Chondrocyte (in vitro differentiated cells): ENCODE results near the gene CD207. TPM values are rescaled to one million over a fixed set of nuclear protein-coding genes. Genes with fewer than 3 reads are reported as not detected.

Source experiments
- DNase-seq: peaks from one replicate; pipeline ENCODE4 v3.0.0; 2021; ENCODE audit warnings: mixed read lengths, low spot score
- H3K27ac Mint-ChIP-seq: one replicate; pipeline ENCODE4 v1.8.0; 2021; ENCODE audit warnings: mild to moderate bottlenecking, moderate library complexity, mixed read lengths; ENCODE audit not compliant: unreplicated experiment
- H3K27me3 Mint-ChIP-seq: 2 replicates; pipeline ENCODE4 v1.8.0; 2021; ENCODE audit warnings: low read depth, mixed read lengths
- H3K36me3 Mint-ChIP-seq: 2 replicates; pipeline ENCODE4 v1.8.0; 2021; ENCODE audit warnings: low read depth, mixed read lengths
- H3K4me1 Mint-ChIP-seq: 2 replicates; pipeline ENCODE4 v1.8.0; 2021; ENCODE audit warnings: low read depth, mild to moderate bottlenecking, mixed read lengths
- H3K4me3 Mint-ChIP-seq: one replicate; pipeline ENCODE4 v1.8.0; 2021; ENCODE audit warnings: mild to moderate bottlenecking, moderate library complexity, mixed read lengths; ENCODE audit not compliant: unreplicated experiment
- H3K9me3 Mint-ChIP-seq: 2 replicates; pipeline ENCODE4 v1.8.0; 2021; ENCODE audit warnings: low read depth, mixed read lengths
- total RNA-seq: library from RNA; stranded (reverse); gene quantifications from 3 replicates; pipeline ENCODE4 v1.2.1, GENCODE V29; 2021
- TF ChIP-seq, protein P1 (sequence below): fragments of 200-600 bp; sonication (generic); IDR thresholded peaks from 2 replicates; pipeline ENCODE4 v1.5.0; 2021; ENCODE audit warnings: antibody characterized with exemption, mild to moderate bottlenecking, moderate library complexity

CD207 gene
- total RNA-seq, 1 donor from 2014 or later, result not detected

GRCh38 chr2:70785137-70785911, 50.3 kb downstream of the CD207 start:
- Mint-ChIP-seq H3K4me1 (peaks cover 6% of the 10 kb centered on the region), H3K9me3 (no peaks in the 10 kb centered on the region), H3K36me3 (no peaks in the 10 kb centered on the region), H3K4me3 (no peak overlapping the region), H3K27ac (no peak overlapping the region), H3K27me3 (peaks cover 47% of the 10 kb centered on the region)
- TF ChIP-seq, protein P1, sequence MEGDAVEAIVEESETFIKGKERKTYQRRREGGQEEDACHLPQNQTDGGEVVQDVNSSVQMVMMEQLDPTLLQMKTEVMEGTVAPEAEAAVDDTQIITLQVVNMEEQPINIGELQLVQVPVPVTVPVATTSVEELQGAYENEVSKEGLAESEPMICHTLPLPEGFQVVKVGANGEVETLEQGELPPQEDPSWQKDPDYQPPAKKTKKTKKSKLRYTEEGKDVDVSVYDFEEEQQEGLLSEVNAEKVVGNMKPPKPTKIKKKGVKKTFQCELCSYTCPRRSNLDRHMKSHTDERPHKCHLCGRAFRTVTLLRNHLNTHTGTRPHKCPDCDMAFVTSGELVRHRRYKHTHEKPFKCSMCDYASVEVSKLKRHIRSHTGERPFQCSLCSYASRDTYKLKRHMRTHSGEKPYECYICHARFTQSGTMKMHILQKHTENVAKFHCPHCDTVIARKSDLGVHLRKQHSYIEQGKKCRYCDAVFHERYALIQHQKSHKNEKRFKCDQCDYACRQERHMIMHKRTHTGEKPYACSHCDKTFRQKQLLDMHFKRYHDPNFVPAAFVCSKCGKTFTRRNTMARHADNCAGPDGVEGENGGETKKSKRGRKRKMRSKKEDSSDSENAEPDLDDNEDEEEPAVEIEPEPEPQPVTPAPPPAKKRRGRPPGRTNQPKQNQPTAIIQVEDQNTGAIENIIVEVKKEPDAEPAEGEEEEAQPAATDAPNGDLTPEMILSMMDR, result peak; percentile 67
- DNase-seq, result no peak

- H3K36me3 Mint-ChIP-seq, result no peaks in the 10 kb centered on the region
- no peak for DNase-seq
- H3K27ac Mint-ChIP-seq, result no peak overlapping the region
- H3K4me3 Mint-ChIP-seq, result no peak overlapping the region
- H3K4me1 Mint-ChIP-seq, result no peaks in the 10 kb centered on the region
- no peaks in the 10 kb centered on the region for H3K9me3 Mint-ChIP-seq
- H3K27me3 Mint-ChIP-seq, result peaks cover 49% of the 10 kb centered on the region
- TF ChIP-seq, protein P1, result no peak
Observed at GRCh38 chr2:70784320-70784719, 51.3 kb downstream of the CD207 start.

Other genes starting within 250 kb of the CD207 start
- 0.15 to 0.23 TPM in 2 of 3 replicates, not detected in the other for gene ADD2, start 67.6 kb downstream of the CD207 start, total RNA-seq
- not detected in 3 replicates for gene FIGLA, start 45.2 kb downstream of the CD207 start, total RNA-seq
- not detected in 3 replicates for gene CLEC4F, start 15.2 kb downstream of the CD207 start, total RNA-seq
- gene VAX2, start 64.8 kb upstream of the CD207 start, total RNA-seq, result 4.5 to 5.1 TPM (median 5.0 TPM) in 3 replicates
- gene ATP6V1B1, start 100.1 kb upstream of the CD207 start, total RNA-seq, result 3.7 to 5.0 TPM (median 3.9 TPM) in 3 replicates
- 0.85 to 2.2 TPM (median 1.8 TPM) in 3 replicates for gene ANKRD53, start 142.8 kb upstream of the CD207 start, total RNA-seq
- 54.1 to 57.3 TPM (median 56.8 TPM) in 3 replicates for gene TEX261, start 159.1 kb upstream of the CD207 start, total RNA-seq
- 166 to 185 TPM (median 177 TPM) in 3 replicates for gene NAGK, start 232.8 kb upstream of the CD207 start, total RNA-seq